Mammary epithelial cell (primary cell): ENCODE measurements around the gene ARSK.

Source experiments
- CTCF ChIP-seq, 2 donors: IDR thresholded peaks in 1 of 2; conservative IDR thresholded peaks in 1 of 2; 2 replicates each; pipeline ENCODE4 v1.5.1; 2011 to 2012; ENCODE audit warnings: inconsistent platforms in 2 of 2, low read length in 2 of 2, mild to moderate bottlenecking in 2 of 2, control low read depth in 1 of 2, low read depth in 1 of 2; ENCODE audit not compliant: insufficient read depth in 1 of 2; ENCODE audit errors: extremely low read depth in 1 of 2
- EZH2 ChIP-seq: IDR thresholded peaks from 2 replicates; pipeline ENCODE4 v1.6.1; 2012; ENCODE audit warnings: low read length, inconsistent platforms, borderline replicate concordance

- TF ChIP-seq CTCF (conservative IDR thresholded peaks at IDR 0.05 in 1 of 2, IDR thresholded peaks at IDR 0.05 in 1 of 2; ENCODE audit: extremely low read depth in 1 of 2, insufficient read depth in 1 of 2, low read depth in 1 of 2, low read length in 2 of 2) = no peak
- no peak for TF ChIP-seq EZH2
These were observed 28.0 kb upstream of the ARSK start for GRCh38 chr5:95526871-95527270.
